HPDE6-E6E7 (cell line): ENCODE results near the gene SLC35A5.
A peak's percentile ranks its signal among the peaks of the same experiment; 100 is the strongest.

Source experiments
- DNase-seq: peaks from one replicate; pipeline ENCODE4 v3.0.0; 2011; ENCODE audit warnings: missing footprints; ENCODE audit errors: extremely low spot score

SLC35A5 gene

GRCh38 chr3:112623717-112624116, 61.9 kb downstream of the SLC35A5 start:
- DNase-seq, result no peak

- no peak for DNase-seq
Measured at GRCh38 chr3:112627419-112627818, 65.6 kb downstream of the SLC35A5 start.

GRCh38 chr3:112627919-112628466, 66.1 kb downstream of the SLC35A5 start:
- no peak for DNase-seq

- DNase-seq, result peak; percentile 81
Measured at GRCh38 chr3:112629425-112629824, 67.6 kb downstream of the SLC35A5 start.

- no peak for DNase-seq
Measured at GRCh38 chr3:112631257-112631656, 69.4 kb downstream of the SLC35A5 start.

- no peak for DNase-seq
Measured at GRCh38 chr3:112632596-112632995, 70.8 kb downstream of the SLC35A5 start.

- no peak for DNase-seq
Measured at GRCh38 chr3:112633191-112633590, 71.3 kb downstream of the SLC35A5 start.

GRCh38 chr3:112633757-112634156, 71.9 kb downstream of the SLC35A5 start:
- no peak for DNase-seq

- no peak for DNase-seq
Measured at GRCh38 chr3:112634786-112635541, 73.1 kb downstream of the SLC35A5 start.
